ENCODE results near the gene MAPK8IP3.
A peak's percentile ranks its signal among the peaks of the same experiment; 100 is the strongest.

The MAPK8IP3 gene

DNA sequence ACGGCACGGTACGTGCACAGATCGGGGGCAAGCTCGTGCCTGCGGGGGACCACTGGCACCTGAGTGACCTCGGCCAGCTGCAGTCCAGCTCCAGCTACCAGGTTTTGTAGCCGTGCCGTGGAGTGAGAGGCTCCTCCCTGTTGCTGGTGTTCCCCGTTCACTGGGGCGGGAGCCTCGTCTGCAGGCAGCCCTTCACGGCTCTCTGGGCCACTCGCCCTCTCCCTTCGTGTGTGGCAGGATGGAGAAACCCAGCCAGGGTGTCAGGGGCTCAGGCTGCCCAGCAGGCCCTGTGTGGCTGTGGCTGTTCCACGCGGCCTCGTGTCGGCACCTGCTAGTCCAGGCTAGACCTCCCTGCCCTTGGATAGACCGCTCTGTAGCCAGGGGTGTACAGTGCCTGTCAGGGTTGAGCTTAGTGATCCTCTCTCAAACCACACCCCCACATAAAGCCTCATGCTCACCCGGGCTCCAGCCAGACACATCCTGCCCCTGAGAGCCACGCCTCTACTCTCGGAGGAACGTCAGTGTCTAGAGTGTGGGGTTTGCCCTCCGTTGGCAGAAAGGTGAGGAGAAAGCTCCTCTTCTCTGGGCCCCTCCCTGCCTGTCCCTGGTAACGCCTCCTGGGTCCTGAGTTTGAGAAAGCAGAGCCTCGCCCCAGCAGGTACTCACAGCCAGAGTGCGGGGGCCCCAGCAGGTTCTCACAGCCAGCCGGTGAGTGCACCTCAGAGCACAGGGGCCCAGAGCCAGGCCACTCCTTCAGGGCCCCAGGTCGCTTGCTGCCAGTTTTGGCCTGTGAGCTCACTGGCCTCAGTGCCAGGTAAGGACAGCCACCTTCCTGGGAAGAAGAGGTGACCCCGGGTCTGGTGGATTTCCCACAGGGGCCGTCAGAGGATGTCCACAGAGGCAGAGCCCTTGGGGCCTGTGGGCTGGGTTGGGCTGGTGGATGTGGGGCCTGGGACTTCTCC lies 37.7 kb downstream of the MAPK8IP3 start:
- no peak for DNase-seq

DNA sequence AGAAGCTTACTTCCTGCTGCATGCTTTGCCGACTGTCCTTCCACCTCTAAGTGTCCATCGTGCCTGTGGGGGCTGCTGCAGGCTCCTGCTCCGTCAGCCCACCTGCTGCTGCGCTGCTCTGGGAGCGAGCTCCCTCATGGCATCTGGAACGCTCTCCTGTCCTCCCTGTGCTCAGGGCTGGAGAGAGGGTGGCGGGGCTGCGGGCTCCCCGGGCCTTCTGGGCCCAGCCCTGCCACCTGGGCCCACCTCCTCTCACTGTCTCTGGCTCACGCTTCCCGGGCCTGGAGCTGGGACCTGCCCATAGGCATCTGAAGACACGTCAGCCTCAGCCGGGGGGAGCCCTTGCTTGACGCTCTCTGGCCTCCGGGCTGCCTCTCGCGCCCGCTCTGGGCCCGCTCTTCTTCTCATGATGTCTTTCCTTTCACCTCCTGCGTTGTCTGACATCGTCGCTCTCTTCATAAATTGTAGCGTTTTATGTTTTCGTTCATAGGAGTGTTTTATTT lies 38.4 kb downstream of the MAPK8IP3 start:
- DNase-seq = no peak

DNA sequence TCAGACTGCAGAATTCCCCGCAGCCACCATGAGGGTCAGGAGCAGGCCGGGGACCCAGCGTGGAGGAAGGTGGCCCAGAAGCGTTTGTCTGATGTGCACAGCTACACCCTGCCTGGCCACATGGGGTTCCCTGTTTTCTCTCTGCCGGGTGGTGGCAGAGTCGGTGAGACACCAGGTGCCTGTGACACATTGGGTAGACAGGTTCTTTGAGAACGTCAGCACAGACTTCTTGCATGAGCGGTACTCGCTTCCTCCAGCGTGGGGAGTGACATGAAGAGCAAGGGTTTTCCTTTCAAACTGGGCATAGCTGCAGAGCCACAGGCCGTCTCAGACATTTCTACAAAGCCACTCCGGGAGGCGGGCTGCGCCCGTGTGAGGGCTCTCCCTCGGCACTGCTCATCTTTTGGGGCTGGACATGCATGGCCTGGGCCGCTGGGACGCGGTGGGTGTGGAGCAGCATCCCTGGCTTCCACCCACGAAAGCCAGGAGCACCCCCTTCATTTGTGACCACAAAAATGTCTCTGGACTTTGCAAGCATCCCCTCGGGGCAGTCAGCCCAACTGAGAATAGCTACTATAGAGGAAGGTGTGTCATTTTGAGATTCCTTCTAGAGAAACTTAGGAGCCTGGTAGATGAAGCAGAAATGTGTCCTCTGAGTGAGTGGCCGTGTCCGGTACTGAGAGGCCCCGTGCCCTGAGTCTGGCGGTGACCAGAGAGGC lies 39.3 kb downstream of the MAPK8IP3 start:
- DNase-seq = no peak

GRCh38 chr16:1745900-1746692 lies 40.1 kb downstream of the MAPK8IP3 start:
- no peak for DNase-seq

- DNase-seq = no peak
Observed at GRCh38 chr16:1746693-1747195, 40.7 kb downstream of the MAPK8IP3 start.

DNA sequence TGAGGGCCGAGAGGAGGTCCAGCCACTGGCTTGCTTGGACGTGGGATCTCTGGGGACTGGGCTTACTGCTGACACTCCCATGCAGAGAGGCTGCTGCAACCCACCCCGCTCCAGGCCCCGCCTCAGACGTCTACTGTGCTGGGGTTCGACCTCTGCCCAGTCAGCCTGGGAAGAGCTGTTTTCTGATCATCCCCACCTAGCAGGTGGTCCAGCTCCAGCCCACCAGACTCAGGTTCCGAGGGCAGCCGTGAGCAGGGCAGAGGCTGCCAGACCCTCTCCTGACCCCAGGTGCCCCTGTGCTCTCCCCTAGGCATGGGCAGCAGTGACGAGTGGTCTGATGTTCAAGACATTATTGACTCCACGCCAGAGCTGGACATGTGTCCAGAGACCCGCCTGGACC lies 41.9 kb downstream of the MAPK8IP3 start:
- DNase-seq = no peak

GRCh38 chr16:1749152-1750117 lies 43.4 kb downstream of the MAPK8IP3 start:
- DNase-seq = no peak

DNA sequence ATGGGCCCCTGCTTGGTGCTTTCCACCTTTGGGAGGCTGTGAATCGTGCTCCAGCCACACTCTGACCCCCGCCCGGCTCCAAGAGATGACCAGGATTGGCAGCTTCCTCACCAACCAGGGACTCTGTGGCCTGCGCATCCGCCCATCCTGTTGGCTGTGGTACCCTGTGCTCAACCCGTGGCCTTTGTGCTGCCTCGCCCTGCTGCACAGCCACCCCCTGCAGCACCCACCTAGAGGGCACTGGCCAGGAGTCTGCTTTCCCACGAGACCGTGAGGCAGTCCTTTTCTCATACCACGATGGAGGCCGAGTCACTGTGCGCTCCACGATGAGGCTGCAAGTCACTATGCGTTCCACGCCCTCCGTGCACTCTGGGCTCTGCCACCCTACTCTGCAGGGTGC lies 46.0 kb downstream of the MAPK8IP3 start:
- no peak for DNase-seq

- no peak for DNase-seq
Observed at GRCh38 chr16:1752853-1753252, 46.9 kb downstream of the MAPK8IP3 start.

DNA sequence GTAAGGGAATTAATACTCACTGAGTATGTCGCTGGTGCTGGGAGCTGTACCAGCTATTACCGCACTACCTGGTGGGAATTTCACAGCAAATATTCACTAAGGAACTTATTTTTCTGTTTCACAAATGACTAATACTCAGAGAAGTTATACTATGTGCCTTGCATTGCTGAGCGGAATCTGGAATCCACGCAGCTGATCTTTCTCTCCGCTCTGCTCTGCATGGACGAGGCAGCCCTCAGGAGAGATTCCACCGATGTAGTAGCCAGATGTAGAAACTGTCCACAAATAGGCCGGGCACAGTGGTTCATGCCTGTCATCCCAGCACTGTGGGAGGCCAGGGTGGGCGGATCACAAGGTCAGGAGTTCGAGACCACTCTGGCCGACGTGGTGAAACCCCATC lies 48.2 kb downstream of the MAPK8IP3 start:
- DNase-seq = no peak

GRCh38 chr16:1757714-1758461 lies 51.9 kb downstream of the MAPK8IP3 start:
- DNase-seq = no peak

DNA sequence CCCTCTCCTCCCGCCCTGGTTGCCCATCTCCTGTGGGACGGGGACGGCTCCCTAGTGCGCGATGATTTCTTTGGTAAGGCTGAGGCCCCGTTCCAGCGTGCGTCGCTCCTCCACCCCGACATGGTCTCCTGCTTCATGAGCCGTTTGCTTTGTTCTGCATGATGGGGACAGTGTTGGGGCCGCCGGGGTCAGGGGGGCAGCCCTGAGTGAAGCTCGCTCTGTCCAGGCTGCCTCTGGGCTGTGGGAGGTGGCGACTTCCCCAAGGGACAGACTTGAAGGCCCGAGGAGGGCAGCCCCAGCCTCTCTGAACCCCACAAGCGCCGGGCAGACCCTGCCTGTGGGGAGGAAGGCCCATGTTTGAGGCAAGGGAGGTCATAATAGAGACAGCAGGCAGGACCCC lies 52.9 kb downstream of the MAPK8IP3 start:
- no peak for DNase-seq

DNA sequence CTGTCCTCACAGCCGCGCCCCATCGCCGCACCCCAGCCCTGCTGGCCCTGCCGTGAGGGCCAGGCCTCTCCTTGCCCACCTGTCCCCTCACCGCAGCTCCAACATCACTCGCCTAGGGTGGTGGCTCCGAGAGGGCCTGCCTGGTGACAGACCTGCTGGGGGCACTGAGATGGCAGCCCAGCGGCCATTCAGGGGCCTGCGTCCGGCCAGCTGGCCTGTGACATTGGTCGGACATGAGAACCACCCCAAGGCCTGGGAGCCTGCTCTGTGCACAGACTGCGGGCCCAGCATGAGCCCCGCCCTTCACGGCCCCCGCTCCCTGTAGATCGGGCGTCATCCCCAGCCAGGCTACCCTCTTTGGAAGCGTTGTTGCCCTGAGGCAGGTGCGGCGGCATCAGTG lies 53.5 kb downstream of the MAPK8IP3 start:
- DNase-seq = no peak

DNA sequence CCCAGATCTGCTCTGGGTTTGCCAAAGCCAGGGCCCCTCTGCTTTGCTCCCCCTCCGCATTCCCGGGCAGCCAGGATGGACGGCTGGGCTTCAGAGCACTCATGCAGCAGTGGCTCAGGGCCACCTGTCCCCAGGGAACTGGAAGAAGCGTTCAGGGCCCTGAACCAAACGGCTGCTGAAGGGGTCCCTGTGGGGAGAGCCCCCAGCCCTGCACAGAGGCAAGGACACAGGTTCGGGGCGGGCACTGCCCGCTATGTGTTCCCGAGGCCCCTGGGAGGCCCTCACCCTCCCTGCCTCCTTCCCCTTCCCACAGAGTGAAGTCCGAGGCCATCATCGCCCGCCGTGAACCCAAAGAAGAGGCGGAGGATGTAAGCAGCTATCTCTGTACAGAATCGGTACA lies 54.9 kb downstream of the MAPK8IP3 start:
- DNase-seq = no peak

- DNase-seq = no peak
Observed at GRCh38 chr16:1761751-1762150, 55.8 kb downstream of the MAPK8IP3 start.

DNA sequence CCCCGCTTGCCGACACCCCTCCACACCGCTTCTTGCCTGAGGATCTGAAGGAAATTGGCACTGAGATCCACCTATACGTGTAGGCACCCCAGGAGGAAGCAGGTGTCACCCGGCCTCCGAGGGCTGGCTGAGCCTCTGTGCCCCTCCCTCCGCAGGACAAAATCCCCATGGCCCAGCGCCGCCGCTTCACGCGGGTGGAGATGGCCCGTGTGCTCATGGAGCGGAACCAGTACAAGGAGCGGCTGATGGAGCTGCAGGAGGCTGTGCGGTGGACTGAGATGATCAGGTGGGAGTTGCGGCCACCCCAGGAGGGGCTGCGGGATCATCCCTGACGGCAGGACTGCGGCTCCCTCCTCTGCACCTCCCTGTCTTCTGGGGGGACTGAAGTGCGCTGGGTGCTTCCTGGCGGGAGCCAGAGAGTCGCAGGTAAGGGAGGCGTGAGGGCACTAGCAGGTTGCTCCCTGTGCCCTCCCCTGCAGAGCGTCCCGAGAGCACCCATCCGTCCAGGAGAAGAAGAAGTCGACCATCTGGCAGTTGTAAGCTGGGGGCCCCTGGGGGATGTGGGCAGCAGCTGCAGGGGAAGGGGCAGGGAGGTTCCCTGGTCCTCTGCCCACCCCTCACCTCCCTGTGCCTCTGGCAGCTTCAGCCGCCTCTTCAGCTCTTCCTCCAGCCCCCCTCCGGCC lies 56.3 kb downstream of the MAPK8IP3 start:
- no peak for DNase-seq

- no peak for DNase-seq
Observed at GRCh38 chr16:1762879-1763520, 57.0 kb downstream of the MAPK8IP3 start.

DNA sequence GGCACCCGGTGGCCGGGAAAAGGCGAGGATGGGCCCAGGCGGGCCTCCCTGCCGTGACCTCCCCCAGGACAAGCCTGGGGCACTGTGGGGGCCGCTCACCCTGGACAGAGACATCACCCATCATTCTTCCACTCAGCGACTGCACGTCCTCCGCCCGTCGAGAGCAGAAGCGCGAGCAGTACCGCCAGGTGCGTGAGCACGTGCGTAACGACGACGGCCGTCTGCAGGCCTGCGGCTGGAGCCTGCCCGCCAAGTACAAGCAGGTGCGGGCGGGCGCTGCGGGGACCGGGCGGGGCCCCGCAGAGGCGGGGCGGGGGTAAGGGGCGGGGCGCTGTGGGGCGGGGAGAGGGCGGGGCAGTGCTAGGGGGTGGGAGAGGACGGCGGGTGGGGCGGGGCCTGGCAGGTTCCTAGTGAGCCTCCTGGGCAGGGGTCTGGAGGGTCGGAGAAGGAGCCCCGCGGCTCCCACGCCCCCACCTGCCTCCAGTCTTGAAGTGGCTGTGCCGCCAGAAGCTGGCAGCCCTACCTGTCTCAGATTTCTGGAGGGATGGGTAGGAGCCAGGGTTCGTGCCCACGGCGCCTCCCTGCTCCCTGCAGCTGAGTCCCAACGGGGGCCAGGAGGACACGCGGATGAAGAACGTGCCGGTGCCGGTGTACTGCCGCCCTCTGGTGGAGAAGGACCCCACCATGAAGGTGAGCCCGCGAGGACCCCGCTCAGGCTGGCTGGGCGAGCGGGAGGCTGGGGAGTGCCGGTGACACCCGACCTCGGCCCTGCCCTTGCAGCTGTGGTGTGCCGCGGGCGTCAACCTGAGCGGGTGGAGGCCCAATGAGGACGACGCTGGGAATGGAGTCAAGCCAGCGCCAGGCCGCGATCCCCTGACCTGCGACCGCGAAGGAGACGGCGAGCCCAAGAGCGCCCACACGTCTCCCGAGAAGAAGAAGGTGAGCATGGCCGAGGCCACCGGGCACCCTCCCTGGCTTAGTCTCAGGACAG lies 57.8 kb downstream of the MAPK8IP3 start:
- DNase-seq = peak; percentile 8
